DND-41 (cell line): ENCODE data around the gene RBPJL.

Experiments
- EZH2 ChIP-seq: IDR thresholded peaks from 3 replicates; pipeline ENCODE4 v1.6.1; 2012; ENCODE audit warnings: borderline replicate concordance, low read depth, mild to moderate bottlenecking, moderate library complexity, low read length, inconsistent platforms; ENCODE audit not compliant: severe bottlenecking
- TF ChIP-seq, protein P1 (sequence below): IDR thresholded peaks from 2 replicates; pipeline ENCODE4 v1.5.1; 2012; ENCODE audit warnings: borderline replicate concordance, low read length, moderate library complexity, mild to moderate bottlenecking; ENCODE audit not compliant: poor library complexity, severe bottlenecking; ENCODE audit errors: extremely low read depth

DNA sequence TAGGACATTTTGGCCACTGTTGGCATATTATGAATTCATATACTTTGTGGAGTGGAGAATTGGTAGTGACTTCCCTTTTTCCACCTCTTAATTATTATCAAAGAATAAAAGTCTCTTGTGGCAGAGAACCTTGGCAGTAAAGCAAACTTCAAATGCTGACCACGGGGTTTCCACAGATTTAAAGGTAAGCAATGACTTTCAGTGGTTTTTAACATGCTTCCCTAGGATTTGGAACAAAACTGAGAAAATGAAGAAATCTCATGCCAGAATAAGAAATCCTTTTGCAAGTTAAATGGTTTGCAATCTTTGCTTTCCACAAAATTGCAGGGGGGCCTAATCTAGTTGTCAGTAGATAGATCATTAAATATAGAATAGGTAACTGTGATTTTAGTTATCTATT, 43.6 kb downstream of the RBPJL start:
- TF ChIP-seq, protein P1, sequence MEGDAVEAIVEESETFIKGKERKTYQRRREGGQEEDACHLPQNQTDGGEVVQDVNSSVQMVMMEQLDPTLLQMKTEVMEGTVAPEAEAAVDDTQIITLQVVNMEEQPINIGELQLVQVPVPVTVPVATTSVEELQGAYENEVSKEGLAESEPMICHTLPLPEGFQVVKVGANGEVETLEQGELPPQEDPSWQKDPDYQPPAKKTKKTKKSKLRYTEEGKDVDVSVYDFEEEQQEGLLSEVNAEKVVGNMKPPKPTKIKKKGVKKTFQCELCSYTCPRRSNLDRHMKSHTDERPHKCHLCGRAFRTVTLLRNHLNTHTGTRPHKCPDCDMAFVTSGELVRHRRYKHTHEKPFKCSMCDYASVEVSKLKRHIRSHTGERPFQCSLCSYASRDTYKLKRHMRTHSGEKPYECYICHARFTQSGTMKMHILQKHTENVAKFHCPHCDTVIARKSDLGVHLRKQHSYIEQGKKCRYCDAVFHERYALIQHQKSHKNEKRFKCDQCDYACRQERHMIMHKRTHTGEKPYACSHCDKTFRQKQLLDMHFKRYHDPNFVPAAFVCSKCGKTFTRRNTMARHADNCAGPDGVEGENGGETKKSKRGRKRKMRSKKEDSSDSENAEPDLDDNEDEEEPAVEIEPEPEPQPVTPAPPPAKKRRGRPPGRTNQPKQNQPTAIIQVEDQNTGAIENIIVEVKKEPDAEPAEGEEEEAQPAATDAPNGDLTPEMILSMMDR: no peak
- no peak for TF ChIP-seq EZH2
